HG03025 (cell line): ENCODE data around the gene FAAP20.

Source experiments
- ATAC-seq: cut with Tn5 transposase; IDR thresholded peaks from one replicate; pipeline ENCODE4 v1.9.1; 2021; ENCODE audit warnings: mild to moderate bottlenecking, moderate library complexity; ENCODE audit not compliant: unreplicated experiment, low FRiP score

FAAP20 gene

DNA sequence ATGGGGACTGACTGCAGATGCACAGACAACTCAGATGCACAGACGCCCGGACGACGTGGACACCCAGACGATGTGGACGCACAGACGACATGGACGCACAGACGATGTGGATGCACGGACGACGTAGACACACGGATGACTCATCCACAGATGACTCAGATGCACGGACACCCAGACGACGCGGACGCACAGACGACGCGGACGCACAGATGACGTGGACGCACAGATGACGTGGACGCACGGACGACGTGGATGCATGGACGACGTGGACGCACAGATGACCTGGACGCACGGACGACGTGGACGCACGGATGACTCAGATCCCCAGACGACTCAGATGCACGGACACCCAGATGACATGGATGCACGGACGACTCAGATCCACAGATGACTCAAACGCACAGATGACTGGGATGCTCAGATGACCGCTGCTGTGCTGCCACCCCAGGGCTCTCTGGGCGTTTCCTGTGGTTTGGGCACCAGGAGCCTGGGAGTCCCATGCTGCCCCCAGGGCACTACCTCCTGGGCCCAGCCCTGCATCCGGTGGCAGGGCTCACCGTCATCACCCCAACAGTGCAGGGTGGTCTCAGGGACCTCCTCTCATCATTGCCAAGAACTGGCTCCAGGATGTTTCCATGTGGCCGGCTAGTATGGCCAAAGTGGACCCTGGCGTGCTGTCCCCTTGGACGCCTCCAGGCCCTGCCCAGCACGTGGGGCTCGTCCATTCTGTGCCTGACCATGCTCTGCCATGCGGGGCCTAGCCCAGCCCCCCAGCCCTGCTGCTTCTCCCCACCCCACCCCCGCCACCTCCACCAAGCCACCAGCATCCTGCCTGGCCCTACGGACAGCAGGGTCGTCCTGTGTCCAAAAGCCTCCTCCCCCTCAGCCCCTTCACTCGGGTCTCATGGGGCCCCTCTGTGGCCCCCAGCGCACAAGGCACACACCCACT lies 14.0 kb downstream of the FAAP20 start:
- ATAC-seq, result no peak

DNA sequence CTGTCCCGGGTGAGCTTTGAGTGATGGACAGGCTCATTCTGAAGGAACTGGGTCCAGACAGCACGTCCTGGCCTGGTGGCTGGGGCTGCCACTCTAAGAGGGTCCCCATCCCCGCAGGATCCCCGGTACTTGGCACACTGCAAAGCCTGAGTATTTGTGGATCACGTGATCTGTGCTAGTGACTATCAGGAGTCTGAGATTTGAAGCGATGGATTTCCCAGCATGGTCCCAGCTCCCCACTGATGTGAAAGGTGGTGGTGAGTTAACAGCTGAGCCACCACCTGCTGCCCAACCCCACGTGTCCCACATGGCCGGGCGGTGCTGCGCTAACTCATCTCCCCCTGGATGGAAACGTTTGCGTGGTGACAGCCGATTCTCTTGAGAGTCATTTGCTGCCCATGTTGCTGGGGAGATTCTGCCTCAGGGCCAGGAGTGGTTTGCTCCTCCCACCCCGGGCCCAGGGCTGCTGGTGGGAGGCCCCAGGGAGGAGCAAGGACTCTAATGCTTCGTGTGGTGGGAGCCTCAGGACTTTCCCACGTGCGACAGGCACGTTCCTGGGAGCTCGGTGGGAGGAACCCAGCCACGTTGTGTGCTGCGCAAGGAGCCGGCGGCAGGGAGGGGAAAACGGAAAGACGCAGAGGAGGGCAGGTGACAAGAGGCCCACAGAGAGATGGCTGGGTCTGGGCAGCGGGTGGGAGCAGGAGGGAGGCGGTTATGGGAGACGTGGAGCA lies 15.1 kb downstream of the FAAP20 start:
- no peak for ATAC-seq

DNA sequence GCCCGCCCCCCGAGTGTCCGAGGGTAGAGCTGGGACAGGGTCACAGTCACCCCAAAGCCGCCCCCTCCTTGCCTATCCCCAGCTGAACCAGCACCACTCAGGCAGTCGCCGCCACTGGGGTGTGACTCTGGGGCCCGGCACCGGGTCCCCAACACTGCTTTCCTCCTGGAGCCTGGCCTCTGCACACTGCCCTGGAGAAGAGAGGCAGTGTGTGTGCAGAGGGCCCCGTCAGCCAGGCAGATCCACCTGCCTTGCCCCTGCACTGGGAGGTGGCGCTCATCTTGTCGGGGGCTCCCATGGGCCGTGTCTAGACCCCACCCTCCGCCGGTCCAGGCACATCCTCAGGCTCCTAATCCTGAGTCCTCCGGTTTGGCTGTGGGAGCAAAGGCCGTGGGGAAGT lies 15.7 kb downstream of the FAAP20 start:
- ATAC-seq, result no peak

DNA sequence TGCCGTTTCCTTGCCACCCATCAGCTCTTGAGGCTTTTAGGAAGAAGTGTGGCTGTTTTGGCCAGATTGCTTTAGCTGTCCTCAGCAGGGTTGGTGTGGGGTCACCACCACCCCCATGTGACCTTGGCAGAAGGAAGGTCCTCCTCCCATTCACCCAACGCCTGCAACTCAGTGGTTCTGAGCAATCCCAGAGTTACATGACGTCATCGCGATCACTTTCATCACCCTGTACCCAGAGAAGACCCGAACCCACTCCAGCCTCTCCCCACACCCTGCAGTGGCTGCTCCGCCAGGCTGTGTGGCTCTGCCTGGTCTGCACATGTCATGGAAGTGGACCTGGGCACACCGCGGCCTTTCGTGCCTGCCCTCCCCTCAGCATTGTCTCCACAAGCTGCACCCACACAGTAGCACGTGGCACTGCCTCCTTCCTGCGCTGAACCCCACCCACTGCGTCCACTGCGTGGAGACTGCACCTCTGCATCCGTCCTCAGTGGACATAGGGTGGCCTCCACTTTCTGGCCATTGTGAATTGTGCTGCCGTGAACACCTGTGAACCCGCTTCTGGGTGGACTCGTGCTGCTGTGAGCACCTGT lies 16.5 kb downstream of the FAAP20 start:
- ATAC-seq, result no peak

DNA sequence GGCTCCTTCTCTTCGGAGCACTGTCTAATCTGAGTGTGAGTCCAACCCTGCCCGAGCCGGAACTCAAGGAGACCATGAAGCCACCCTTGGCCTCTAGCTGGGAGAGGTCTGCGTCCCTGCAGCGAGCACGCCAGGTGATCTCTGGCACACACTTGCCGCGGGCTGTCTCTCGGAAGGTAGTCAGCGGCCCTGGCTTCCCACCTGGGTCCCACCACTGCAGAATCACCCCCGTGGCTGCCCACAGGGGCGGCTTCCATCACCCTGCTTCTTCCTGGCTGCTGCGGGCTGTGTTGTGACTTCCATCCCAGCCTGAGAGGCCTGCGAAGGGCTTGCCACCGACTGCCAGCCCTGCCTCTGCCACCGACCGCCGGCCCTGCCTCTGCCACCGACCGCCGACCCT lies 17.0 kb downstream of the FAAP20 start:
- ATAC-seq, result no peak

DNA sequence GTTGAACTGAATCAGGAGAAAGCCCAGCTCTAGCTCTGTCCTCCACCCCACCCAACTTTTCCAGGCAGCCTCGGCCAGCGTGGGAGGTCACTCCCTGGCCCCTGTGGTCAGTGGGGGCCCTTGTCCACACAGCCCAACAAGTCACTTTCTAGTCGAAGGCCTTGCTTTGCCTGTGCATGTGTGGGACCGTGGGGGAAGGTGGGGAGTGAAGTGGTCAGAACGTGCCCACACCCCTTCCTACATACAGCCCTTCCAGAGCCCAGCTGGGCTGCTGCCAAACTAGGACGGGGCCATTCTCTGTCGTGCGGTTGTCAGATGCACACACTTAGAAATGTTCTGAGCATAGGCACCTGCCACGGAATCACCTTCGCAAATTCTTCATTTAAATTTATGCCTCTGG lies 18.0 kb downstream of the FAAP20 start:
- ATAC-seq, result no peak

DNA sequence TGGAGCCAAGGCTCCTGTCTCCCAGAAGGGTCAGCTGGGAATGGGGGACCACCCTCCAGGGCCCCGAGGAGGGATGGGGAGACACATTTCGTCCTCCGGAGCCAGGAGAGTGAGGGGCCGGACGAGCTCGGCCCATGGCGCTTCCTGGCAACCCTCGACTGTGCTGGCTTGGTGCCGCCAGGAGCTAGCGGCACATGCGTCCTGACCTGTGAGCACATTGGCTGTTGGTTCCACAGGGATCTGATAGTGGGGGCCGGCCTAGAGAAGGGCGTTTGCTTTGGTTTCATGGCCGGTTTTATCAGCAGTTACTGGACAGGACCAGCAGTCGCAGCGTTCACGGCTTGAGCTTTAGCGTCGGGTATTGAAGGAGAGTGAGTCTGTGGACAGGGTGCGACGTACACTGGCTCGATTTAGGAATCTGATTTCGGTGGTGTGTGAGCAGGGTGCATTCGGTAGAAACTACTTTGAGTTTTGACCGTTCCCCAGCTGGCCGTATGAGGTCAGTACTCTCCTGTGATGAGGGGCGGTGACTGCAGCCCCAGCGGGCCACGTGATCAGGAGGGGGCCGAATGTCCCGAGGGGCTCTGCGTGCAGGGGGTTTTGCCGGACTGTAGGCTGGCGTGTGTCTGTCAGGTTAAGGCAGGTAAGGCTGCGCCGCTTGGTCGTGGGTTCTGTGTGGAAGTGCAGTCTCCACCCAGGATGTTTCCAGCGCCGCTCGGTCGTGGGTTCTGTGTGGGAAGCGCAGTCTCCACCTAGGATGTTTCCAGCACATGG lies 18.7 kb downstream of the FAAP20 start:
- ATAC-seq, result no peak

DNA sequence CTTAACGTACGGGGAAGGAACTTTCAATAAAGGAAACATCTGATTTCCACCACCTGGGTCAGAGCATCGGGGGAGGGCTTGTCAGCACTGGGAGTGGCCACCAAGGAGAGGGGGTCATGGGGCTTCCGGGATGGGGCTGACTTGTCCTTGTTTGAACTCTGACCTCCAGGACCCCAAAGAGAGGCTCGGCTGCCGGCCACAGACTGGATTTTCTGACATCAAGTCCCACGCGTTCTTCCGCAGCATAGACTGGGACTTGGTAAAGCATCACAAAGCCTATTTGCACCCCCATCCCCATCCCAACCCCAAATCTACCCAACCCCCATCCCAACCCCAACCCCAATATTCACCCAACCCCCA lies 19.5 kb downstream of the FAAP20 start:
- ATAC-seq, result no peak

DNA sequence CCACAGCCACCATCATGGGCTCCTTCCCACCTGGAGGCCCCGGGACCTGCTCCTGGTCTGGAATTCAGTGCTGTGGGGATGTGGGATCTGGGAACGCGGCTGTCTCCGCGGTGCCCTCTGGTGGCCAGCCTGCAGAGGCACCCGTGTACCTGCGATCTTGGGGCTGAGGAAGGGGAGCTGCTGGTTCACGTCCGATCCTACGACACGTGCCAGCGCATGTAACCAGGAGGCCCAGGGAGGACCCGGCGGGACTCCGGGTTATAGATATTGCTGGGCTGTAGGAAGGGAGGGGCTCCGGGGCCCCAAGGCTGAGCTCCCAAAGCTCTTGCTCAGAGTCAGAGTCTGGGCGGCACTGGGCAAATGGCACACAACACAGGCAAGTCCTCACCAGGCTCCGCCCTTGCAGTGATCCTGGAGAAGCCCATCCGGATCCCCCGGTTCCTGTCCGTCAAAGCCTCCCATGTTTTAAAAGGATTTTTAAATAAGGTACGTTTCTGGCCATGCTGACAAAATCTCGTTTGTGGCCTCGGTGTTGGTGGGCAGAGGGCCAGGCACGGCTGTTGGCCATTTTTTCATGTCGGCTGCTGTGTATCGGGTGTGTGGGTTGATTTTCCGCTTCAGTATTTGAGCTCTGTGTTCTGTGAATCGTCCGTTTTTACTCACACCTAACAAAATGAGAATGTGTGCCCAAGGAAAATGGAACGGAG lies 20.1 kb downstream of the FAAP20 start:
- no peak for ATAC-seq

DNA sequence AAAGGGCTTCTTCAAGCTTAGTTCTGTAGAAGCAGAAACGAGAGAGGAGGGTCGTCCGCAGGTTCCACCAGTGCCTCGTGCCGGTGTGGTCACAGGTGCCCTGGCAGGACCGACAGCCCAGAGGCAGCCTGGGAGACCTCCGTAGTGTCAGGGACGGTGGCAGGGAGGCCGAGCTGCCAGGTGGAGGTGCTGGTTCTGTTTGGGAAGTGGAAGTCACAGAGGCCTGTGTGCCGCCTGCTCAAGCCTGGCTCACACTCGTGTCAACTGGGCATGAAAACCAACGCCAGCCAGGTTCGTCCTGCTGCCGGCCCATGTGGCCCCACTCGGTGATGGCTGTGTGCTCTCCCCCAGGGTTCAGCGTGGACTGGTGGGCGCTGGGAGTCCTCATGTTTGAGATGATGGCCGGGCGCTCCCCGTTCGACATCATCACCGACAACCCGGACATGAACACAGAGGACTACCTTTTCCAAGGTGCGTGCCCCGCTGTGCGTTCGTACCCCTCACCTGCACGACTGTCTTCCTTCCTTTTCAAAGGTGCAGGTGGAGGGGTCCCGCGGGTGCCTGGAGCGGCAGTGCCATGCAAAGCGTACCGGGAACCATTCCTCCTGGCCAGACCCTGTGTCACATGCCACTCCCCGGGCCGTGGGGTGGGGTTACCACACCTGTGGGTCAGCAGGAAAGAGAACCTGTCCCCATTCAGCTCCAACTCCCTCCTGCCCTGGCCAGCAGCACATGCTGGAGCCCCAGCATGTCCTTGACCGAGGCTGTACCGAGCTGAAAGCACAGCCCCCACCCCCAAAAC lies 20.8 kb downstream of the FAAP20 start:
- ATAC-seq, result no peak

DNA sequence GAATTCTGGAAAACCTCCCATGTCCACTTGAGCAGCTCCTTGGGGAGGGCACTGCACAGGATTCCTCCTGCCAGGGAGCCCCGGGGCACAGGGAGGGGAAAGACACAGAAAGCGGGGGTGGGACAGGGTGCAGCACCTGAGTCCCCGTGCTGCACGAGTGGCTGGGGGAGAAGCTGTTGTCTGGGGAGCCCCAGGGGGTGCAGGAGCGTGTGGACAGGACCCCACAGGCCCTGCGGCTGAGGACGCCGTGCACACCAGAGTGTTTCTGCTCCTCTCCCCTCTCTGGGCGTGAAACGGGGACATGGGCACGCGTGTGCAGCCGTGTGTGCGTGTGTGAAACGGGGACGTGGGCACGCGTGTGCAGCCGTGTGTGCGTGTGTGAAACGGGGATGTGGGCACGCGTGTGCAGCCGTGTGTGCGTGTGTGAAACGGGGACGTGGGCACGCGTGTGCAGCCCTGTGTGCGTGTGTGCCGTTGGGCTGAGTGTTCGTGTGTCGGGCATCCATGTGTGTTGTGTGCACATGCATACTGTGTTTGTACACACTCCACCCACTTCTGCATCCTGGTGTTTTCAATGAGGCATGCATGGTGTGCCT lies 21.9 kb downstream of the FAAP20 start:
- no peak for ATAC-seq

DNA sequence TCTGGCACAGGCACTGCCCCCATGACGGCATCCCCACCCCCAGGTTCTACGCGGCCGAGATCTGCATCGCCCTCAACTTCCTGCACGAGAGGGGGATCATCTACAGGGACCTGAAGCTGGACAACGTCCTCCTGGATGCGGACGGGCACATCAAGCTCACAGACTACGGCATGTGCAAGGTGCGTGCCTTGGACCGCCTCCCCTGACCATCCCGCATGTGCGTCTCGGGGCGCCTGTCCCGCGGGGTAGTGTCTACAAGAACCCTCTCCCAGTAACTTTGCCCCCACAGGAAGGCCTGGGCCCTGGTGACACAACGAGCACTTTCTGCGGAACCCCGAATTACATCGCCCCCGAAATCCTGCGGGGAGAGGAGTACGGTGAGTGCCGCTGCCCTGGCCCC lies 22.6 kb downstream of the FAAP20 start:
- ATAC-seq, result no peak

DNA sequence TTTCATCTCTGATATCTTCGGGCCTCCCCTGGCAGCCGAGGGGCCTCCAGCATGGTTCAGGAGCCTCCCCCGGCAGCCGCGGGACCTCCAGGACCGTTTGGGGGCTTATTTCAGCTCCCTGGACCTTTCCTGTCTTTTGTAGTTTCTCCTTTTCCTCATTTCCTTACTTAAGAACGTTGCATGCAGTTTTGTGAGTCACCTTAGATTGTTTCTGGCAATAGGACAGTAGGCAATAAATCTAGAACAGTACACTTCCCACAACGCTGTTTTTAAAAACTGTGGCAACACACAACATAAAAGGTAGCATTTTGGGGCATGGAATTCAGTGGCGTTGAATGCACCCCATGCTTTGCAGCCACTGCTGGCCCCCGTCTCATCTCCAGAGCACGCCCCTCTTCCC lies 24.4 kb downstream of the FAAP20 start:
- no peak for ATAC-seq

DNA sequence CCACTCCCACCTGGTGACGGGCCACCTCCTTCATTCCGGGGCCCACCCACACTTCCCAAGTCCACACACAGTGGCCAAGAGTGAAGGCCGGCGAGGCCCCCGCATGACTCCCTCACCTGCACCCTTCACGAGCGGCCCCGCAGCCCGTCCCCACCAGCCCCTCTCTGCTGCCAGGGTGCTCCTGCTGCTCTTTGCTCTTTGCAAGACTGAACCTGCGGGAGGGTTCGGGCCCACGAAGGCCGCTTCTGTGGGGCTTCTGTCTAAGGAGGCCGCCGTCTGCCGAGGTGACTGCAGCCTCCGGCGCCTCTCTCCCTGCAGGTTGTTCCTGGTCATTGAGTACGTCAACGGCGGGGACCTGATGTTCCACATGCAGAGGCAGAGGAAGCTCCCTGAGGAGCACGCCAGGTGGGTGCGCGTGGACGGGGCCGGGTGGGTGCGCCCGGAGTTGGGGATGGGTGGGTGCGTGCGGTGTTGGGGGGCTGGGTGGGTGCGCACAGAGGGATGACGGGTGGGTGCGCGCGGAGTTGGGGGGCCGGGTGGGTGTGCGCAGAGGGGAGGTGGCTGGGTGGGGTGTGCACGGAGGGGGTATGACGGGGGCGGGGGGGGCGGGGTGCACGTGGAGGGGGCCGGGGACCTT lies 25.3 kb downstream of the FAAP20 start:
- no peak for ATAC-seq

DNA sequence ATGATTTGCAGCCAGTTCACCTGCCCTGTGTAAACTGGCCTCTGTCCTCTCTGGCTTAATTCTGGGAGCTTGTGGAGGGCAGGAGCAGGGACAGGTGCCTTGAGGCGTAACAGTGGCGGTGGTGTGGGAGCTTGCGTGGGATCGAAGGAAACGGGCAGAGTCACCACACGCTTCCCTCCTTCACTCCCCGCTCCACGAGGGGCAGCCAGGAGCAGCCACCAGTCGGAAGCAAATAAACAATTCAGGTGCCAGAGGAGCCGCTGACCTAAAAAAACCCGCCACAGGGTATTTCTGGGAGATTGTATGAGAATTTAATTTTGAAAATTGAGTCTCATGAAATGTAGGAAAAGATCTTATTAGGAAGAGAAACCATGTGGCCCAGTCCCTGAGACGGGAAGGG lies 26.0 kb downstream of the FAAP20 start:
- no peak for ATAC-seq

DNA sequence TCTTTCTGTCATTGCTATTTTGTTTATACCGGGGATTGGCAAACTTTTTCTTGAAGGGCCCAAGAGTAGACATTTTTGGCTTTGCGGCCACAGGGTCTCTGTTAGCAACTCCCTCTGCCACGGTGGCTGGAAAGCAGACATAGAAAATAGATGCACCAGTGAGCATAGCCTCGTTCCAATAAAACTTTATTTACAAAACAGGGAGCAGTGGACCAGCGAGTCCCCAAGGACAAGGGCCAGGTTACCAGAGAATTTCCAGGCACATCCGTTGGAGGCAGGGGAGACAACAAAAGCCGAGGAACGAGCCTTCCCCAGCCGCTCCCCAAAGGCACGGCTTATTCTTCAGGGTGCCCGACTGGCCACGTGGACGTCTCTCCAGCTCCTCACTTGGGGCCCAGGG lies 26.5 kb downstream of the FAAP20 start:
- ATAC-seq, result no peak

DNA sequence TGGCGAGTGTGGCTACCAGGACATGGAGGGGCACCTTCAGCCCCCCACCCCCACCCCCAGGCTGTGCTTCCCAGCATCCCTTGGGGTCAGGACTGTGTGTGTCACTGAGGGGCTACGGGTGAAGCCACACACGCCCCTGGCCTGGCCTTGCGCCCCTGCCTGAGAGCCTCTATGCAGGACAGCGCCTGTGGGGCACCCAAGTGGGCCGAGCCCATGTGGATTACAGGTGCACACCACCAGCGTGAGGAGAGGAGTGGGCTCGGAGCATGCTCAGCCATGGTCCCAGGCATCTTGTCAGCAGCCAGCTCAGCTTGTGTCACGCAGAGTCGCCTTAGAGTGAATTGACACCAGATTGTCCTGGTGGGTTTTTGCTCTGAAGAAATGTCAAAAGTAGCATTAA lies 27.9 kb downstream of the FAAP20 start:
- no peak for ATAC-seq

DNA sequence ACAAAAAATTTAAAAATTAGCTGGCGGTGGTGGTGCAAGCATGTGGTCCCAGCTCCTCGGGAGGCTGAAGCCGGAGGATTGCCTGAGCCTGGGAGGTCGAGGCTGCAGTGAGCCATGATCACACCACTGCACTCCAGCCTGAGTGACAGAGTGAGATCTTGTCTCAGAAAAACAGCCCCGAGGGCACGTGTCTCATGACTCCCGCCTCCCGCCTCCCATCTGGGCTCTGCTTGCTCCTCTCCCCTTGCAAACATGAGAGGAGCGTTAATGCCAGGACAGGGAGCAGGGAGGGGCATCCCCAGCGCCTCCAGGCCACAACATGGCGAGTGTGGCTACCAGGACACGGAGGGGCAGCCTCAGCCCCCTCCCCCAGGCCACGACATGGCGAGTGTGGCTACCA lies 28.3 kb downstream of the FAAP20 start:
- ATAC-seq, result no peak

DNA sequence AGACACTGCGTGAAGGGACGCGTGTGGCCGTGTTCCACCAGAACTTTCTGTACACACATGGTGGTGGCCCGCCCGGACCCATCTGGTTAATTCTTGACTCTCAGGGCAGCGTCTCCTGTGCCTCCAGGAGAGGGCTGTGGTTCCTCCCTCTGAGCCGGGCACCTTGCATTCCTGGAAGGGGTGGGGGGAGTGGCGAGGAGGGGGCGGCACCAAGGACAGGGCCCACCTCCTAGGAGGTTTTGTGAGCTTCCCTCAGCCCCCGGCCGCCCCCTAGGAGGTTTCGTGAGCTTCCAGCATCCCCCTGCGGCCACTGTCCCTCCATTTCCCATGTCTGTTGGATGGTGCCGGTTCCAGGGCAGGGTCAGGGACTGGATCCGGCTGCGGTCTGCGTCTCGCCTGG lies 28.9 kb downstream of the FAAP20 start:
- no peak for ATAC-seq
